ENCODE results near the gene ATP8A1.

GRCh38 chr4:42392436-42392835, 264.5 kb downstream of the ATP8A1 start:
- TF ChIP-seq CTCF (IDR thresholded peaks at IDR 0.05) (no peak), POLR2A (IDR thresholded peaks at IDR 0.05) (no peak)

All from right lobe of liver (tissue), 4 donors.